Upper lobe of left lung (tissue), 6 donors: ENCODE data around the gene ANKMY2. TPM values are rescaled to one million over a fixed set of nuclear protein-coding genes. Genes with fewer than 3 reads are reported as not detected.

ENCODE experiments used
- ATAC-seq, 2 donors: fragments of 200-7000 bp; cut with Tn5 transposase; one replicate each; pipeline ENCODE4 v1.9.1; 2022; ENCODE audit warnings: mild to moderate bottlenecking in 2 of 2, moderate library complexity in 2 of 2; ENCODE audit not compliant: low FRiP score in 2 of 2
- DNase-seq, 2 donors: peaks; one replicate each; pipeline ENCODE4 v3.0.0-alpha.2; 2019 to 2020
- H3K27ac ChIP-seq, 4 donors: fragments of 200-600 bp; sonication (generic); one replicate each; pipeline ENCODE4 v1.5.1; 2016 to 2019
- H3K27me3 ChIP-seq, 4 donors: fragments of 200-600 bp; sonication (generic); one replicate each; pipeline ENCODE4 v1.5.1; 2017 to 2019
- H3K36me3 ChIP-seq, 4 donors: fragments of 200-600 bp; sonication (generic); one replicate each; pipeline ENCODE4 v1.5.1; 2016 to 2019
- H3K4me1 ChIP-seq, 4 donors: fragments of 200-600 bp; sonication (generic); one replicate each; pipeline ENCODE4 v1.5.1; 2018 to 2019
- H3K4me3 ChIP-seq, 4 donors: fragments of 200-600 bp; sonication (generic); one replicate each; pipeline ENCODE4 v1.5.1; 2017 to 2019; ENCODE audit warnings: mild to moderate bottlenecking in 2 of 4, moderate library complexity in 1 of 4
- H3K9me3 ChIP-seq, 4 donors: fragments of 200-600 bp; sonication (generic); one replicate each; pipeline ENCODE4 v1.5.1; 2018 to 2019
- EP300 ChIP-seq, 4 donors: sonication (generic); formaldehyde crosslinking; IDR thresholded peaks; one replicate each; pipeline ENCODE4 v1.5.1; 2017; ENCODE audit warnings: antibody characterized with exemption in 4 of 4, control low read depth in 2 of 4
- POLR2A ChIP-seq, 4 donors: fragments of 450-650 bp; IDR thresholded peaks; one replicate each; pipeline ENCODE4 v1.5.1; 2016 to 2017; ENCODE audit warnings: antibody characterized with exemption in 4 of 4, mild to moderate bottlenecking in 2 of 4
- POLR2AphosphoS5 ChIP-seq, 2 donors: sonication (generic); formaldehyde crosslinking; IDR thresholded peaks; one replicate each; pipeline ENCODE4 v1.5.1; 2017; ENCODE audit warnings: antibody characterized with exemption in 2 of 2
- WGBS, 2 donors: methylation state at CpG; one replicate each; pipeline ENCODE4 v1.1.5; 2017 to 2018; 5-methylcytosine and 5-hydroxymethylcytosine counted together
- total RNA-seq, 6 donors: library from RNA; depleted of rRNA in 4 of 6; stranded (reverse); fragments of >200 nt in 4 of 6; gene quantifications; one replicate each; pipeline versions ENCODE4 v1.1.0 to v1.2.1, GENCODE V29; 2016 to 2021
- TF ChIP-seq, protein P1 (sequence below), 6 experiments: fragments of 450-650 bp in 4 of 6; fragments of 200-600 bp in 2 of 6; sonication (generic) in 2 of 6; IDR thresholded peaks; one replicate each; pipeline ENCODE4 v1.5.1; 2016 to 2019; ENCODE audit warnings: antibody characterized with exemption in 6 of 6
- donor health status: DM: no; HTN: no; CAD: no; lungs with moderate emphysema.
- donor health status: DM: no; HTN: yes; CAD: no; lungs with severe emphysema.

The ANKMY2 gene
- total RNA-seq, 6 donors from 2014 or later: 5.8 to 16.3 (median 12.7) TPM

DNA sequence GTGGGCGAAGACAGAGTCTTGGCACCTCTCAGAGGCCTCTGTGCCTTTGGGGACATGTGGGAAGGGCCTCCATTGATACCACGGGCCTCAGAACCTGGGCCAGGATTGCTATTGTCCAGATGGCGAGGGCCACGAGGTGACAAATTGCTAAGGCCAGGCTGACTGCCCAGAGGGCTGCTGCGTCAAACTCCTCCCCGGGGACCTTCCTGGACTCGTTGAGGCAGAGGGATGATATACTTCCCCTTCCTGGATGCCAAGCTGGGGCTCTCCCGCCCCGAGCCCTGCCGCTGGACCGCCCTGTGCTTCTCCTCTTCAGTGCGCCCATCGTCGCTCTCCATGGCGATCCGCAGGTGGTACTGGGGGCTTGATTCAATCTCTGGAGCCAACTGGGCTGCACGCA, 60.0 kb downstream of the ANKMY2 start:
- no peak overlapping the region for H3K27ac ChIP-seq
- no peaks in the 10 kb centered on the region for H3K27me3 ChIP-seq
- no peak overlapping the region for H3K4me3 ChIP-seq
- no peaks in the 10 kb centered on the region for H3K36me3 ChIP-seq
- TF ChIP-seq POLR2A (IDR thresholded peaks at IDR 0.05) (no peak), POLR2AphosphoS5 (IDR thresholded peaks at IDR 0.05) (no peak), EP300 (IDR thresholded peaks at IDR 0.05) (no peak)
- TF ChIP-seq, protein P1, sequence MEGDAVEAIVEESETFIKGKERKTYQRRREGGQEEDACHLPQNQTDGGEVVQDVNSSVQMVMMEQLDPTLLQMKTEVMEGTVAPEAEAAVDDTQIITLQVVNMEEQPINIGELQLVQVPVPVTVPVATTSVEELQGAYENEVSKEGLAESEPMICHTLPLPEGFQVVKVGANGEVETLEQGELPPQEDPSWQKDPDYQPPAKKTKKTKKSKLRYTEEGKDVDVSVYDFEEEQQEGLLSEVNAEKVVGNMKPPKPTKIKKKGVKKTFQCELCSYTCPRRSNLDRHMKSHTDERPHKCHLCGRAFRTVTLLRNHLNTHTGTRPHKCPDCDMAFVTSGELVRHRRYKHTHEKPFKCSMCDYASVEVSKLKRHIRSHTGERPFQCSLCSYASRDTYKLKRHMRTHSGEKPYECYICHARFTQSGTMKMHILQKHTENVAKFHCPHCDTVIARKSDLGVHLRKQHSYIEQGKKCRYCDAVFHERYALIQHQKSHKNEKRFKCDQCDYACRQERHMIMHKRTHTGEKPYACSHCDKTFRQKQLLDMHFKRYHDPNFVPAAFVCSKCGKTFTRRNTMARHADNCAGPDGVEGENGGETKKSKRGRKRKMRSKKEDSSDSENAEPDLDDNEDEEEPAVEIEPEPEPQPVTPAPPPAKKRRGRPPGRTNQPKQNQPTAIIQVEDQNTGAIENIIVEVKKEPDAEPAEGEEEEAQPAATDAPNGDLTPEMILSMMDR (IDR thresholded peaks at IDR 0.05): no peak
- no peaks in the 10 kb centered on the region for H3K4me1 ChIP-seq
- no peaks in the 10 kb centered on the region for H3K9me3 ChIP-seq
- DNase-seq: peak in 1 of 2 donors; percentile 68
- no peak for ATAC-seq
- WGBS, 2 donors: 94% methylated on average over 17 of the region's 17 CpGs

DNA sequence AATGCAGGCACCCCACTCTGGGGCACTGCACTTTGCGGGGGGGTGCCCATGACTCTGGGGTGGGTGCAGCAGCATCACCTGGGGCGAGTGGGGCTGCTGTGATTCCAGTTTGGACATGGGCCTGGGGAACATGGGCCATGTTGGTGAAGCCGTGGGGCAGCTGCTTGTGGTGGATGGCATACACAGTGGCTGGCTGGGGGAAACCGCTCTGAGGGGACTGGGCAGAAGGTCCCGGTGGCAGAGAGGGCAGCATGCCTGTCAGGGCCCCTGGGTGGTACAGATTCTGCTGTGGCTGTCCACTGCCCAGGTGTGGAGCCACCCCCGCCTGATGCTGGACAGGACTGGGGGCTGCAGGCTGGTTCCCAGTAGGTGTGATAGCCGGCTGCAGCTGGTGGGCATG, 61.7 kb downstream of the ANKMY2 start:
- no peaks in the 10 kb centered on the region for H3K27me3 ChIP-seq
- no peak overlapping the region for H3K27ac ChIP-seq
- H3K9me3 ChIP-seq: no peaks in the 10 kb centered on the region
- 98 to 100% methylated on average over 4 to 7 of the region's 7 CpGs for WGBS, 2 donors
- DNase-seq (peak in 1 of 2 donors; percentile 50), ATAC-seq (peak; percentile 20 to 31)
- H3K4me3 ChIP-seq: no peak overlapping the region
- H3K4me1 ChIP-seq: no peaks in the 10 kb centered on the region
- no peaks in the 10 kb centered on the region for H3K36me3 ChIP-seq
- TF ChIP-seq, protein P1 (IDR thresholded peaks at IDR 0.05): no peak
- TF ChIP-seq POLR2A (IDR thresholded peaks at IDR 0.05): no peak
- TF ChIP-seq EP300 (IDR thresholded peaks at IDR 0.05): no peak
- TF ChIP-seq POLR2AphosphoS5 (IDR thresholded peaks at IDR 0.05): no peak

DNA sequence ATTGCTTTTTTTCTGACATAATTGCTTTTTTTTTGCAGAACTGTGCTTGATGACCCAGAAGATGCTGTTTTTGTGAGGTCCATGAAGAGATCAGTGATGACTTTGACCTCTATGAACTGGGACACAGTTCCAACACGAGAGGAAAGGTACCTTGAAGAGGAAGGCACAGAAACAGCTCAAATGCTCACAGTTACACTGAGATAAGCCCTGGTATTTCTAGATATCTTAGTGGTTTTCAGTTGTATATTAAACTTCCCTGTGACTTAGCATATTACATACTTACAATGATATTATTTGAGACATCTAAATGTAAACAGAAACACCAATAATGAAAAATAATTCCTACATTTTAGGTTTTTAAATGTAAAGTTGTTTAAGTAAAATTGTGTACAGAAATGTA, 64.3 kb downstream of the ANKMY2 start:
- Histone ChIP-seq H3K27me3 (no peaks in the 10 kb centered on the region), H3K36me3 (no peaks in the 10 kb centered on the region), H3K9me3 (no peaks in the 10 kb centered on the region), H3K27ac (no peak overlapping the region), H3K4me3 (no peak overlapping the region), H3K4me1 (no peaks in the 10 kb centered on the region)
- TF ChIP-seq POLR2AphosphoS5 (IDR thresholded peaks at IDR 0.05): no peak
- DNase-seq (no peak), ATAC-seq (no peak)
- whole genome bisulfite sequencing, 2 donors: 53 to 75% methylated on average over 1 of the region's 1 CpG

DNA sequence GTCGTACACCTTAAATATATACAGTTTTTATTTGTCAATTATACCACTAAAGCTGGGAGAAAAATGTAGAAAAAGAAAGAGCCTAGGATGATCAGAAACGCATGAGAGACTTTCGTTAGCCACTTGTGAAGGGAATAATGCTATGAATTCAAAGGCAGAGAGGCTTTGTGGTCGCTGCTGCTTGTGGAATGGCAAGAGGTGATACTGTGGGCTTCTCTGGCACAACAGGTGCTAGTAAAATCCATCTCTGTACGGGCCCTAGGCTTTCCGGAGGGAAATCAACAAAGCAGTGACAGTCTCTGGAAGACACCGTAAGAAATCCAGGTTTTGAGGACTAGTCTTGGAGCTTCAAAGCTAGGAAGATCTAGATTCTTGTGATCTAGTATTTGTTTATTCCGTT, 66.3 kb downstream of the ANKMY2 start:
- DNase-seq (no peak), ATAC-seq (no peak)
- H3K27ac ChIP-seq: no peak overlapping the region
- H3K4me1 ChIP-seq: no peaks in the 10 kb centered on the region
- H3K9me3 ChIP-seq: no peaks in the 10 kb centered on the region
- H3K4me3 ChIP-seq: no peak overlapping the region
- no peaks in the 10 kb centered on the region for H3K36me3 ChIP-seq
- WGBS, 2 donors: 84 to 87% methylated on average over 8 of the region's 8 CpGs
- no peaks in the 10 kb centered on the region for H3K27me3 ChIP-seq
- TF ChIP-seq POLR2A (IDR thresholded peaks at IDR 0.05): no peak
- no peak for TF ChIP-seq EP300 (IDR thresholded peaks at IDR 0.05)
- no peak for TF ChIP-seq POLR2AphosphoS5 (IDR thresholded peaks at IDR 0.05)
- TF ChIP-seq, protein P1 (IDR thresholded peaks at IDR 0.05): no peak

DNA sequence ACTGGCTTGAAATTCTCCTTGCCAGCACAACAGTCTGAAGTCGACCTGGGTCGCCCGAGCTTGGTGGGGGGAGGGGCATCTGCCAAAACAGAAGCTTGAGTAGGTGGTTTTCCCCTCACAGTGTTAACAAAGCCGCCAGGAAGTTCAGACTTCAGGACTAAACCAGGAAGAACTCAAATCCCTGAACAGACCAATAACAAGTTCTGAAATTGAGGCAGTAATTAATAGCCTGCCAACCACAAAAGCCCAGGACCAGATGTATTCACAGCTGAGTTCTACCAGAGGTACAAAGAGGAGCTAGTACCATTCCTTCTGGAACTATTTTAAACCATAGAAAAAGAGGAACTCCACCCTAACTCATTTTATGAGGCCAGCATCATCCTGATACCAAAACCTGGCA, 73.6 kb downstream of the ANKMY2 start:
- TF ChIP-seq POLR2A (IDR thresholded peaks at IDR 0.05) (no peak), EP300 (IDR thresholded peaks at IDR 0.05) (no peak)
- TF ChIP-seq, protein P1 (IDR thresholded peaks at IDR 0.05): no peak
- Histone ChIP-seq H3K4me3 (no peak overlapping the region), H3K4me1 (no peaks in the 10 kb centered on the region), H3K36me3 (no peaks in the 10 kb centered on the region), H3K27ac (no peak overlapping the region), H3K9me3 (no peaks in the 10 kb centered on the region), H3K27me3 (no peaks in the 10 kb centered on the region)
- DNase-seq: no peak
- no peak for ATAC-seq
- WGBS, 2 donors: 54% methylated on average over 4 of the region's 4 CpGs; no CpG with 5 or more reads in 1 of the 2 donors
